Epithelial cell of prostate (primary cell): Measurements from ENCODE around the gene C12orf75.
"Not testable (repeated sequence)": the region's sequence is repeated elsewhere in the genome, so short reads cannot be mapped to it uniquely, and the experiment has no call there.

Experiments used
- DNase-seq: peaks from one replicate; pipeline ENCODE4 v3.0.0-alpha.2; 2011; ENCODE audit warnings: low read depth, low spot score
- H3K27ac ChIP-seq: fragments of 450-650 bp; 2 replicates; pipeline ENCODE4 v1.5.1; 2017; ENCODE audit warnings: mild to moderate bottlenecking

The C12orf75 gene

DNA sequence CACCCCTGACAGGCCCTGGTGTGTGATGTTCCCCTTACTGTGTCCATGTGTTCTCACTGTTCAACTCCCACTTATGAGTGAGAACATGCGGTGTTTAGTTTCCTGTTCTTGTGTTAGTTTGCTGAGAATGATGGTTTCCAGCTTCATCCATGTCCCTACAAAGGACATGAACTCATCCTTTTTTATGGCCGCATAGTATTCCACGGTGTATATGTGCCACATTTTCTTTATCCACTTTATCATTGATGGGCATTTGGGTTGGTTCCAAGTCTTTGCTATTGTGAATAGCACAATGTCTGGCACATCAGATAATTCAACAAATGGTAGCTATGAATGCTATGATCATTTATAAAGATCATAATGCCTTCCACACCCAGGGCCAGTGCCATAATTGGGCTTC lies 73.6 kb downstream of the C12orf75 start:
- not testable (repeated sequence) for H3K27ac ChIP-seq, DNase-seq

DNA sequence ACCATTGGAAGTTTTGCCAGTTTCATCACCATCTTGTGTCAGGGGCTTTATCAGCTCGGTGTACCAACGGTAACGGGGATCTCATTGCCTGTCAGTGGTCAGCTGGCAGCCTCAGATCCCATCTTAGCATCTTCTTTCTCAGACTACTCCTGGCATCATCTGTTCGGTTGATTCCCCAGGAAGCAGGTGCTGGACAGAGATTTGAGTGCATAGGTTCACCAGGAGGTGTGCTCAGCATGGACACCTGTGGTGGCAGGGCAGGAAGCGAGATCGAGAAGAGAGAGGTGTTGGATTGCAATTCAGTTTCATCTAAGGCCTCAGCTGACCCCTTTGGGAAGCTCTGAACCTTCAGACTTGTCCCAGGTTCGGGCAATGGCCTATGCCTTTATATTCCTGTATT lies 76.0 kb downstream of the C12orf75 start:
- no peak overlapping the region for H3K27ac ChIP-seq
- no peak for DNase-seq

DNA sequence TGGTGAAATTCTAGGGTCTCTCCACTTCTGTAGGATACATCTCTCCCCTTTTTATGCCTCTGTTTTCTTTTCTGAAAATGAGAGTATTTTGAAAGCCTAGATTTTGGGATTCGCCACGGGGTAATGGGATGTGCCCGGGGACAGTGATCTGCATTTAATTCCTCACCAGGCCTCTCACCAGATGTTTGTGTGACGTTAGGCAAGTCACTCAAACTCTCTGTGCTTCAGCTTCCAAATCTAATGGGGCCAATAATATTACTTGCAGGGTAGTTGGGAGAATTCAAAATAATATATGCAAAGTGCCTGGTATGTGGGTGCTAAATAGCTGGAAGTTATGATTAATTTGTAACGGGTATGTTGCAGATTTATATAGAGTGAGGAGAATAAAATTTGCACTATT lies 78.8 kb downstream of the C12orf75 start:
- no peak for DNase-seq
- H3K27ac ChIP-seq = no peak overlapping the region

DNA sequence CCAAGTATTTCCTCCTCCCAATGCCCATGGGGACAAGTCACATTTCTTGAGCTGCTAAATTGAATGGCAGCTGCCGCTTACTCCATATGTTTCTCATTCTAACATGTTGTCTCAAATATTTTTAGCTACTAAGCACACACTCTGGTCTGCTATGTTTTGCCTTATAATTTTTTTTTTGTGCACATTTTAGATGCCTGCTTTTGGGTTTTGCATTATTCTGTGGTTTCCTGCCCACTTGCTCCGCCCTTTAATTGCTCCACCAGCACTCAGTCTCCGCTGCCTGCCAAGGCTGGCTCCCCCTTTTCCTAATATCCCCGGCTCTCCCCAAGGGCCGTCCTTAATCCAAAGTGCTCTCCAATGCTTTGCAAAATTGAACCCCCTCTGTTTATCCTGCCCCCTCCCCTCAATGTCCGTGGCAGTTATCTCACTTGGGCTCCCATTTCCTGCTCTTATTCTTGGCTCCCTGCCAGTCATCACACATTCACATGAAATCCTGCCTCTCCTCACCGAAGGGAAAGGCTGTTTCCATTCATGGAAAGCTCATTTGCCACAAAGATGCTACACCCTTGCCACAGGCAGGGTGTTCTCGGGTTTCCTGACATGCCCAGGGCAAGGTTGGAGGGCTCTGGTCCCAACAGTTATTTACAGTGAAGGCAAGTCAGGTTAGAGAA lies 79.4 kb downstream of the C12orf75 start:
- no peak overlapping the region for H3K27ac ChIP-seq
- no peak for DNase-seq

DNA sequence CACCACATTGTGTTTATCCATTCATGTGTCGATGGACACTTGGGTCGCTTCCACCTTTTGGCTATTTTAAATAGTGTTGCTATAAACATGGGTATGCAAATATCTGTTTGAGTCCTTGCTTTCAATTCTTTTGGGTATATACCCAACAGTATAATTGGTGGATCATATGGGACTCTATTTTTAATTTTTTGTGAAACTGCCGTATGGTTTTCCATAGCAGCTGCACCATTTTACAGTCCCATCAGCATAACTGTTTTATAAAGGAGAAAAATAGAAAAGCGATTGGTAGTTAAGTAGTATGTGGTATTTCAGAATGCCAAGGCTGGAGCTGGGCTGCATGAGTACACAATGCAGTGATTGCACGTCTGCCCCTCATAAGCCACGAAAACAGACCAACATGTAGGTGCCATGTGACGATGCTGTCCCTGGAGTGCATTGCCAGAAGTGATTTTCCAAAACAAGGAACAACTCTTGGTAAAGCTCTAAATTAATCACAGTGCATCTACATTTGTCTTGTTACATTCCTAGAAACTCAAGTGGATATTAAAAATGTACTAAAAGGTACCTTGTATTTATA lies 83.5 kb downstream of the C12orf75 start:
- H3K27ac ChIP-seq = no peak overlapping the region
- DNase-seq = no peak

DNA sequence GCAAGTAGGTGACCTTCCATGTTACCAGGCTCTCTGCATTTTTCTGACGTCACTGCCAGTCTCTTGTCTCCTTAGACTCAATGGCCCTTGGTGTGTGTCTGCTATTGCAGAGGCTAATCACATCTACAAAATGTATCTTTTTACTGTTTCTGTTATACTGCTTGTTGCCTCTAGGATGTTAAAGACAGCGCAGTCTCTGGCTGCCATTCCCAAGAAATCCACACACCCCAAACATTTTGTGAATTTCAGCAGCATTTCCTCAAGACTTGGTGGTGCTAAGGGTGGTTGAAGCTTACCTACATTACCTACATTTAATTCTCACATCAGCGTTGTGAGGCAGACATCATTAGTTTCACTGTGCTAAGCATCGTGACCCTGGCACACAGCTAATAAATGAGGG lies 87.2 kb downstream of the C12orf75 start:
- peak overlapping the region; percentile 55 for H3K27ac ChIP-seq
- no peak for DNase-seq

DNA sequence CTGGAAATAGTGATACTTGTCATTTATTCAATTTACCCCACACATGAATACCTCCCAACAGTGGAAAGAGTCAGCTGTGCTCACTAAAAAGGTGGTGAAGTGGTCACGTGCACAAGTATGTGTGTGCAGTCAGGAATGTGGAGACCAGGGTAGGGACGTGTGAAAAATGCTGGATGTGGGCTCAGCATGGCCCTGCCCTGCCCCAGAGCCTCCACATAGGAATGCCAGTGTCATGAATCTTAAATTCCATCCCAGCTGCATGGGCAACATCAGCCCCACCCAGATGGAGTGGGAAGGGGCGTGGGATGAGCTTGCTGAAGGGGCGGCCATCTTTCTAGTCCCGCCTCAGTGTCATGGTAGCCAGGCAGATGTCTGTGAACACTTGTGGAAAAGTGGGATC lies 87.7 kb downstream of the C12orf75 start:
- peak overlapping the region; percentile 55 for H3K27ac ChIP-seq
- peak; percentile 77 for DNase-seq

DNA sequence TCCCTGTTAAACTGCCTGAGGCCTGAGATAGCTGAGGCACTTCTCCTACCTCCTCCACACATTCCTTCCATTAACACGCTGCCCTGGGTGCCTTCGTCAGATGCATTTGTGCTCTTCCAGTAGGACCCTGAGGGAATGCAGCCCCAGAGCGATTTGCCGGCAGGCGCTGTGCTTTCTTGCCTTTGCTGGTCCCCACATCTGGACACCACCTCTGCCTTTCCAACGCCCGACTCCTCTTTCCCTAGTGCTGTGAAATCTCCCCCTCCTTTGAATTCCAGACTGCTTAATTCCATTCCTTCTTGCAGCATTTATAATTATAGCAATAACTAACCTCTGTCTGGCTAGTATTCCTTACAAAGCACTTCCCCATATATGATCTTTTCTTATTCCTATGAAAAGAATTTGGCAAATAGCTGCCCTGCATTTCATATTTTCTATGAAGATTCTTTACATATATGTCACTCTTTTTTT lies 88.4 kb downstream of the C12orf75 start:
- H3K27ac ChIP-seq = peak overlapping the region; percentile 55

DNA sequence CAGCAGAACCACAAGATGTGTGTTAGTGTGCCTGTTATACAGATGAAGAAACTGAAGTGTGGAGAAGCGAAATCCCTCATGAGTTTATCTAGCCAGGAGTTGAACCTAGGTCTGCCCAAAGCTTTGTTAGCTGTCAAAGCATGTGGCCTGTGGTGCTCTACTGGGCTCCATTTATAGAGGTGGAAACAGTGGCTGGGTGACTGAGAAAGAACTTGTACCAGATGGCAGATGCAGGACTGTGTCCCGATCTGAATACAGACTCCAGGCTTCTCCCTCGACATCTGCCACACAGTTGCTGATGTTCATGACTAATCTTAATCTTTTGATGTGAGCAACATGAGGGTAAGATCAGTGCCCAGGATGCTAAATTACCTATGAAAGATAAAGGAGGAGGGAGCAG lies 89.1 kb downstream of the C12orf75 start:
- H3K27ac ChIP-seq = no peak overlapping the region
- DNase-seq = no peak

More for the DNA sequence above, 88.4 kb downstream of the C12orf75 start:
- DNase-seq = no peak

DNA sequence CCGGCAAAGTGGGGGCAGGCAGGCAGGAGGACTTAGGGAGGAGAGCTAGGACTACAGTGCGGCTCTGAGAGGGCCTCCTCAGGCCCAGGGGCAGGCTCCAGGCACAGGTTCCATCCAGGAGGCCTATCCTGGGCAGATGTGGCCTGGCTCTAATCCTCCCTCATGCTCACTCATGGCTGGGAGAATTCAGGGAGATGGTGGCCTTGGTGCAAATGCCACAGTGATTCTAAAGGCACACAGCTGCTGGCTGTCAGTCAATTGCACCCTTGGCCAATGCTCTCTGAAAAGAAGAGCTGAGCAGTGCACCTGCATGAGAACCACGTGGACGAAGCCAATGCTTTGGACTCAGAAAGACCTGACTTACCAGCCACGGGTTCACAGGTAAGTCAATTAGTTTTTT lies 89.6 kb downstream of the C12orf75 start:
- DNase-seq = no peak
- H3K27ac ChIP-seq = no peak overlapping the region

DNA sequence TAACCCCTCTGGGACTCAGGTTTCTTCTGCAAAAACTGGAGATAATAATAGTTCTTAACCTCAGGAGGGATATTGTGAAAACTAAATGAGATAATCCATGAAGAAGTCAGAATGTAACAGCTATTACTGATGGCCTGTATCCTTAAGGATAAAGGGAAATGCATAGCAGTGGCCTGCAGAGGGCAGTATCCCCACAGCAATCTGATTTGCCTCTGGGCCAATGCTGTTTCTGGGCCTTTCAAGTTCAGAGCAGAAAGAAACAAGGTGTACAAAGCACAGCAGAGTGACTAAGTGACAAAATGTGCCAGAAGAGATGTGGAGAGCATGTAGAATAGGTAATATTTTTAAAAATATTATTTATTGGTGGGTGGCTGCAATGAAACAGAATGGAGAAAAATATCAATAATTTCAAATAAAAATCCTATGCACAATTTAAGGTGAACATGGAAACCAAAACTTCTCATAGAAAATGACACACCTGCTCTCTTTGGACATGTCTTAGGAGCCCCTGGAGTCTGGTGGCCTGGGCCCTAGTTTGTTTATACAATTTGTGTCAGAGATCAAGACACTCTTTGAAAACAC lies 90.3 kb downstream of the C12orf75 start:
- H3K27ac ChIP-seq = no peak overlapping the region
- DNase-seq = no peak
